Chondrocyte (in vitro differentiated cells): ENCODE results near the gene LIN52. TPM values are rescaled to one million over a fixed set of nuclear protein-coding genes. Genes with fewer than 3 reads are reported as not detected.
A peak's percentile ranks its signal among the peaks of the same experiment; 100 is the strongest.
"Not testable (repeated sequence)": the region's sequence is repeated elsewhere in the genome, so short reads cannot be mapped to it uniquely, and the experiment has no call there.

ENCODE experiments used
- DNase-seq: peaks from one replicate; pipeline ENCODE4 v3.0.0; 2021; ENCODE audit warnings: mixed read lengths, low spot score
- H3K27ac Mint-ChIP-seq: one replicate; pipeline ENCODE4 v1.8.0; 2021; ENCODE audit warnings: mild to moderate bottlenecking, moderate library complexity, mixed read lengths; ENCODE audit not compliant: unreplicated experiment
- H3K27me3 Mint-ChIP-seq: 2 replicates; pipeline ENCODE4 v1.8.0; 2021; ENCODE audit warnings: low read depth, mixed read lengths
- H3K36me3 Mint-ChIP-seq: 2 replicates; pipeline ENCODE4 v1.8.0; 2021; ENCODE audit warnings: low read depth, mixed read lengths
- H3K4me1 Mint-ChIP-seq: 2 replicates; pipeline ENCODE4 v1.8.0; 2021; ENCODE audit warnings: low read depth, mild to moderate bottlenecking, mixed read lengths
- H3K4me3 Mint-ChIP-seq: one replicate; pipeline ENCODE4 v1.8.0; 2021; ENCODE audit warnings: mild to moderate bottlenecking, moderate library complexity, mixed read lengths; ENCODE audit not compliant: unreplicated experiment
- H3K9me3 Mint-ChIP-seq: 2 replicates; pipeline ENCODE4 v1.8.0; 2021; ENCODE audit warnings: low read depth, mixed read lengths
- CTCF ChIP-seq: fragments of 200-600 bp; sonication (generic); IDR thresholded peaks from 2 replicates; pipeline ENCODE4 v1.5.0; 2021; ENCODE audit warnings: antibody characterized with exemption, mild to moderate bottlenecking, moderate library complexity
- total RNA-seq: library from RNA; stranded (reverse); gene quantifications from 3 replicates; pipeline ENCODE4 v1.2.1, GENCODE V29; 2021

LIN52 gene
- total RNA-seq, 1 donor from 2014 or later = 6.6 TPM

GRCh38 chr14:74105381-74105780, 20.6 kb downstream of the LIN52 start:
- DNase-seq = no peak
- H3K9me3 Mint-ChIP-seq = no peaks in the 10 kb centered on the region

GRCh38 chr14:74109369-74109768, 24.6 kb downstream of the LIN52 start:
- no peak for DNase-seq
- no peaks in the 10 kb centered on the region for H3K27me3 Mint-ChIP-seq
- H3K27ac Mint-ChIP-seq = no peak overlapping the region
- peaks cover 14% of the 10 kb centered on the region for H3K36me3 Mint-ChIP-seq
- H3K9me3 Mint-ChIP-seq = no peaks in the 10 kb centered on the region
- H3K4me1 Mint-ChIP-seq = no peaks in the 10 kb centered on the region
- H3K4me3 Mint-ChIP-seq = no peak overlapping the region
- TF ChIP-seq CTCF = no peak

More at GRCh38 chr14:74105381-74105780, 20.6 kb downstream of the LIN52 start:
- H3K4me1 Mint-ChIP-seq = no peaks in the 10 kb centered on the region
- no peak overlapping the region for H3K27ac Mint-ChIP-seq
- H3K27me3 Mint-ChIP-seq = no peaks in the 10 kb centered on the region
- H3K36me3 Mint-ChIP-seq = peaks cover 12% of the 10 kb centered on the region
- no peak overlapping the region for H3K4me3 Mint-ChIP-seq
- TF ChIP-seq CTCF = no peak

- not testable (repeated sequence) for H3K4me1 Mint-ChIP-seq, H3K4me3 Mint-ChIP-seq, DNase-seq, H3K27me3 Mint-ChIP-seq, H3K27ac Mint-ChIP-seq, H3K9me3 Mint-ChIP-seq
- peak; percentile 85 for TF ChIP-seq CTCF
- peaks cover 14% of the 10 kb centered on the region for H3K36me3 Mint-ChIP-seq
These were observed 26.9 kb downstream of the LIN52 start for GRCh38 chr14:74111395-74112216.

- not testable (repeated sequence) for DNase-seq, H3K4me1 Mint-ChIP-seq, H3K27ac Mint-ChIP-seq, H3K9me3 Mint-ChIP-seq, H3K36me3 Mint-ChIP-seq, H3K27me3 Mint-ChIP-seq, H3K4me3 Mint-ChIP-seq
These were observed 40.7 kb downstream of the LIN52 start for GRCh38 chr14:74125487-74125886.

- no peaks in the 10 kb centered on the region for H3K36me3 Mint-ChIP-seq
- DNase-seq = no peak
- no peaks in the 10 kb centered on the region for H3K4me1 Mint-ChIP-seq
- no peak overlapping the region for H3K27ac Mint-ChIP-seq
- H3K9me3 Mint-ChIP-seq = peaks cover 3% of the 10 kb centered on the region
- no peak overlapping the region for H3K4me3 Mint-ChIP-seq
- no peaks in the 10 kb centered on the region for H3K27me3 Mint-ChIP-seq
- no peak for TF ChIP-seq CTCF
These were observed 41.7 kb downstream of the LIN52 start for GRCh38 chr14:74126315-74127013.
